ENCODE measurements around the gene MITF.
A peak's percentile ranks its signal among the peaks of the same experiment; 100 is the strongest.

MITF gene

DNA sequence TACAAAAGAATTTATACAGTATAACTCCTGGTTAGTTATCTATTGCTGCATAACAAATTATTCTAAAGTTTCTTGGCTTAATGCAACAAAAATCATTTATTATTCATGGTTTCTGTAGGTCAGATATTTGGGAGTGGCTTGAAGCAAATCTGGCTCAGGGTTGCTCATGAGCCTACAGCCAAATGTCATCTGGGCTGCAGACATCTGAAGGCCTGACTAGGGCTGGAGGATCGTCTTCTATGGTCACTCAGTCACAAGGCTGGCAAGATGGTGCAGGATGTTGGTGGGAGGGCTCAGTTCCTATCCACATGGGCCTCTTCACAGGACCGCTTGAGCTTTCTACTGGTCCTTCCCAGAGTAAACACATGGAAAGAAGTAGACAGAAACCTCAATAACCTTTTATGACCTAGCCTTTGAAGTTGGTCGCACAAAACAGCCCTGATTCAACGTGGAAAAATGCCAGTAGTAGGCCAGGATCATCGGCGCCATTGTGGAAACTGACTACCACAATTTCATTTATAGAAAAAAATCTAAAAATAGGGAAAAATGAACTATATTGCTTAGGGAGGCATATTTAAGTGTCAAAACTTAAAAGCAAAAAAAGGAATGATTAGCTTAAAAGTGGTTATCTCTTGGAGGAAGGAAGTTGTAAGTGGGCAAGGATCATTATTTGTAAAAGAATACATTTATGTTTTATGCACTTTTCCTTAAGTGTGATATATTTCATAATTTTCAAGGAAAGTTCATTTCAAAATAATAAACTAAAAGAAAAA lies 9.9 kb upstream of the MITF start:
- DNase-seq = no peak

DNA sequence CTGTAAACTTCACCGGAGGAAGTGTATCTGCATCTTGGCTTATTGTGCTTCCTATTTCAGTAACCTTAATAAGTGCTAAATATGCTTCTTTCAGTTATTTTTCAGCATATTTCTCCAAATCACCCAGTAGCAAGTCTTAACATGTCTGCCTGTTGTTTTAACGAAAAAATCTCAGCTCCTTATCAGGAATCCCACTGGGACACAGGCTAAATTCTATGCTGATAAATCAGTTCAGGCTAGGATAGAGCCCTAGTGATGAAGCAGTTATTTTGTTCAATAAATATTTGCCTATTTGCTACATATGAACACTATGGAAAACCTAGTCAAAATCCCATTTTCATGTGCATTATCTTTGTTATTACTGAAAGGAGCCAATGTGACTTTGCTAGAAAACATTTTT lies 8.2 kb upstream of the MITF start:
- DNase-seq = no peak

DNA sequence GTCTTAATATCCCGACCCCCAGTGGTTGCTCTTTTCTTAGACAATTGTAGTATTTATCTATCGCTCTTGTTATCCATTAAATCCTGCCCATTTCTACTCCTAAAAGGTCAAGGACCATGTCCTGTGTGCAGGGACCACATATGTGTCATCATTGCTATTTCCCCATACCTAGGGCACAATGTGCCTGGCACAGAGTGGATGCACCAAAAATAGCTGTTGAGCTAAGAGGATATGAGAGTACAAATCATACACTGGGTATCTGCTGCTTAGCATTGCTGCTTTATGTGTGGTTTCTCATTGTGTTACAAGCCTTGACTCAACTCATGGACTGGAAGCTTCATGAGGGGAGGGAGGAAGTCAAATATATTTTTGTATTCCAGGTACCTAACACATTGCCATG lies 3.4 kb upstream of the MITF start:
- DNase-seq = no peak

DNA sequence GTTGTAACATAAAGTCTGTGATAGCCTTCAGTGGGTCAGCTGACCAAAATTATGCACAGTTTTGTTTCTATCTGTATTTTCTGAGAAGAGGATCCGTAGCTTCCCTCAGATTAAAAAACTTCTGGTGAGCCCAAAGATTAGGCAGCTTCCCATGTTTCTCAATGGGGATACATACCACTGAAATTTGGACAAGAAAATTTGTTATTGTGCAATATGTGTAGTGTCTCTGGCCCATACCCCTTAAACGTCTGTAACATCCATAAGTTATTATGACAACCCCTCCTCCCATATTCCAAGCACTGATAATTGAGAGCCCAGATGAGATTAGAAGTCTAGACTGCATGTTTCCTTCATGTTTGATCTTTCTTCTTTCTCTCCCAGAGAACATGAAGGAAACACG lies 1.9 kb upstream of the MITF start:
- no peak for DNase-seq

DNA sequence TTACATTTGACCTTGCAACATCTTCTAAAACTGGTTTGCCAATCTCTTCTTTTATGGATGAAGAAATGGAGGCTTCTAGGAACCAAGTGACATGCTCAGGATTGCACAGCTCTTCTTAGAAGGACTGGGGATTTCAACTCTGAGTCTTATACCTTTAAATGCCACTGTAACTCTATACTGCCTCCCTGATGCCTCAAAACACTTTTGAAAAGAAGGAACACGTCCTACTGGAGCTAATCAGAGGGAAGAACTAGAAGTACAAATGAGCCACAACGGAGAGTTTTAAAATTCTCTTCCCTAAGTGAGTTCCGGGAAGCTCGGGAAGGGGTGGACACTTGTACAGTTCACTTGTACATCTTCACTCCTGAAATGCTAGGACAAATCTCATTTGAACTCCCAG lies 949 bp upstream of the MITF start:
- DNase-seq = no peak

DNA sequence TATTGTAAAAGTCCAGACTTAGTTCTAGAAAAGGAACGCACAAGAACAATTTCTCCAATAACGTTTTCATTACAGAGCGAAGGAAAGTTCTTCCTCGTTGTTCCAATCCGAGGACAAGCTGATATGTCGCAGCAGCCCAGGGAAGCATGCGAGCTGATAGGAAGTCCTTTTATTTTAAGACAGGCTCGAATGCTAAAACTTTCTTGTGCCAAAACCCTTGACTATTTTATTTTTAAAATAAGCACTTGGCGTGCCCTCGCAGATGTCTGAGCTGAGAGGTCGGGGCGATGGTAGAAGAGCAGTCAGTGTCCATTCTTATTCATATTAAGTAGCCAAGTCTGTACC lies 433 bp upstream of the MITF start:
- DNase-seq = no peak

DNA sequence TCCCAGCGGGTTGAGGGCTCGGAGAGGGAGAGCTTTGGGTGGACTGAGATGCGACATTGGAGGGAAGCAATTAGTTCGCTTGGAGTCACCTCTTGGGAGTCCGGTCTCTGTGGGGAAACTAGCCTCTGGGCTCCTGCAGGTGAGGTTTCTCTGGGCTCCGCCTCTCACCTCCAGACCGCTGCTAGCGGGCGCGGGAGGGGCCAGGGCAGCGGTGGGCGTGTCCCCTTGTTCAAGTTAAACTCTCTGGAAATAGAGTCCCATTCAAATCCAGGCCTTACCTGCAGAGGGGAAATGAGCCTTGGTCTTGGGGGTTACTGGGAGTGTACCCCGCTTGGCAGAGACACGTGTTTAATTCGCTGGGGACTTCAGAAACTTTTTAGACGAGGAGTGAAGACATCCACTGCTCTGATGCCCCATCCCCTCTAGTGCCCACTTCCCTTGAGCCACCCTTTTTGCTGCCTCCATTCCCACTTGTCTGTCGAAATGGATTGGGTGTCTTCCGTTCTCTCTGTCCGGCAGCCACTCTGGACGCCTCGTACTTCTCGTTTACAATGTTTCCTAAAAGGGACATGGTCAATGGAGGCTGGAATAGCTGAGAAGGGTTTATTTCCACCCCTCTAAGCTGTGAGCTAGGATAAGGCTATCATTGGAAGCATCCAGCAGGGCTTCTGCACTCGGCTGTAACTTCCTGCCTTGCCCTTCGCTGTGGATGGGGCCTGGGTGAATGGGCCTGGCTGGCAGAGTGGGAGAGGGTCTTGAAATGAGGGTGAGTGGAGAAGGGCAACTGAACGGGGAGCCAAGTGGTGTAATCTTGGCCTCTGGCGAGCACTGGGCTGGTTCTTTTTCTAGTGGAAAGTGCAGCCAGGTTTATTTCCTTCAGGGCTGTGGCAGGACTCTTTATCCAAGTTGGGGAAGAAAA lies 1.1 kb downstream of the MITF start:
- no peak for DNase-seq

DNA sequence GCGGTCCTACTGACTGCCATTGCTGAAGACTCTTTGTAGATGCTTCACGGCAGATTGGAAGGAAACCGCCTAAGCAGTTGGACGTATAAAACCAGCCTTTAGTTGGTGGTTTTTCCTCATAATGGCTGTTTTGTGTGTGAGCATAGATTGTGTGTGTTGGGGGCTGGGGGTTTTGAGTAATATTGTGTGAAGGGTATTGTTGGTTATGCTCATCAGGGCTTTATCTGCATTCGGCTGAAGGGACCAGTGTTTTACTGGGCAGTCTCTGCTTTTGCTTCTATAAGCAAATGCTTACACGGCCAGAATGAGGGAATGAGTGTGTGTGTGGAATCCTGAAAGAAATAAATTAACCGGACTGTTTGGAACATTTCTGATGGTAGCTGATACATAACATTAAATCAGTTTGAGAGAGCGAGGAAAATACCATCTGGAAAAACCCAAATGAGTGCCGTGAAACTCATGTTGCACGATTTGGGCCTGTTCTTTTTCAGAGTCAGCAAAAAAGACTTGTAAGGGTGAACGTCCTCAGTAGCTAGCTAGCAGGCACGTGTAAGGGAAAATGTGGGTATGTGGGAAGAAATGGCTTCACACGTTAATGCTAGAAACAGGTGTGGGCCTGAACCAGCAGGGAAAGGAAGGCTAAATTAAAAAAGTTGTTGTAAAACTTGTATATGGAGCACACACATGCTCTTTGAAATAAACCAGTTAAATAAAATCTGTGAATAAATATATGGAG lies 1.9 kb downstream of the MITF start:
- no peak for DNase-seq

DNA sequence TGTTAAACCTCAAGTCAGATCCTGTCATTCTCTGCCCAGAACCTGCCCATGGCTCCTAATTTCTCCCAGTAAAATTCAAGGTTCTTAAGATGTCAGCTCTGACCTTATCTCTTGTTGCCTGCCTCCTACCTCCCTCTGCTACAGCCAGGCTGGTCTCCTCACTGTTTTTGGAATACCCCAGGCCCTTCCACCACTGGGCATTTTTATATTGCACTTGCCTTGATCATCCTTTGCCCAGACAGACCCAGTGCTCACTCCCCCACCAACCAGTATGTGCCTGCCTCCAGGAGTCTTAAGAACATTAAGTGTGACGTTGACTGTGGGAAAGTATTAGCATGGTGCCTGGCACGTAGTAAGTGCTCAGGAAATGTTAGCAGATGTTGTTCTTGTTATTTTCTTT lies 3.1 kb downstream of the MITF start:
- DNase-seq = no peak

DNA sequence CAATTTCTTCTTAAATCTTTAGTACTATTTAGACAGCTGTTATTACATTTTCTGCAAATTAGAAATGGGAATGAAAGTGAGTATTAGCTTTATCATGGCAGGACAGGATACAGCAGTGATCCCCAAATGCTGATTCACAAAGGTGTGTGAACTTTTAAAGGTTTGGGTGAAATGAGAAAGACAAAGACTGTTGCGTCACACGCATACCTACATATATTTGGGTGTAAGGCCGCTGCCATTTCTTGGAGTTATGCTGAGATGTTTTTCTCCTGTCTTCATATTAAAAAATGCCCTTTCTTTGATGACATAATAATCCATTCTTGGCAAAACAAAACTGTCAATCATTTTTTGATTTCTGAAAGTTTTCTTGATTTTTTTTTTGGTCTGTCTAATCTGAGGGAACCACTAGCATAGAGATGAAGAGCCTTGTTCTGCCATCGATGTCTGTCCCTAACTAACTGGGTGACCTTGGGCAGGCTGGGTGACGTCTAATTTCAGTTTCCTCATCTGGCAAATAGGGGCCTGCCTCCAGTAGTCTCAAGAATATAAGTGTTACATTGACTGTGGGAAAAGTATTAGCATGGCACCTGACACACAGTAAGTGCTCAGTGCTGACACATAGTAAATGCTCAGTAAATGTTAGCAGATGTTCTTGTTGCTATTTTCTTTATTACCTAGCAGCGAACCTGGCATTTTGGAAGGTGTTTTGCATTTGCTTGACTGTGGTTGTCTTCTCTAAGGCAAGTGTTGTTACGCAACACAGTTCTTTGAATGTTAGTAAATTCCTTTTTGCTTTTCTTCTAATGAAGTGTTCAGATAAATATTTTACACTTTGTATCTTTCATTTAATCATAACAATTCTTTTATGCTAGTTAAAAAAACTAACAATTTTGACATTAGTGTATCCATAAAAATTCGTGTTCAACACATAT lies 5.0 kb downstream of the MITF start:
- no peak for DNase-seq

DNA sequence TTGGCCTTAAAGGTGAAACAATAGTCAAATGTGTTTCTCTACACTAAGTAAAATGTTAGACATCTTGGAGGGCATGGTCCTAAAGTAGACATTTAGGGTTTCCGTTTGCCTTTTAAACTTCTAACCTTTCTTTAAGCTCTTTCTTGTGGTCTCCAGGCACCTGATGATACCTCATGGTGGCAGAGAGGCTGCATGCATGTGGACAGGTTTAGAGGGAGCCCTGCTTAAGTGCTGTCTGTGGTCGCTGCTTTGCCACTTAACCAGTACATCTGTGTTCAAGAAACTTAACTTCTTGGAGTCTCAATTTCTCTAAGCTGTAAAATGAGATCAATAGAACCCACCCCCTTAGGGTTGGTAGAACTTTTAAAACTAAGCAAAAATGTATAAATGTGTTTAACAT lies 6.2 kb downstream of the MITF start:
- no peak for DNase-seq

DNA sequence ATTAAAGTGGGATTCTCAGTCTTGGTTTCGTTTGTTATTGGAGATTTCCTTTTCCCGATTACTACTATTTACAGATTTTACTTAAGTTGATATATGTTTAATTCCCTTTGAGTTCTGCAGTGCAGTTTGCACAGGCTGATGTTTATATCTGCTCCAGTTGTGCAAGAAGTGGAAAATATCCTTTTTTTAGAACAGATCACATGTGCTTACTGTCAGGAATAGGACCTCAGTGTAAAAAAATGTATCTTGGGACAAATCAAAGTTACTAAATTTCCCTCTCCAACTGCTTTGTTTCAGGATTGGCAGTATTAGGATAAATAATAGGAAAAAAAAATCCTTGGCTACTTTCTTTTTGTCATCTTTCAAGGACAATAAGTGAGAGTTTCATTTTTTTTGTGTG lies 6.9 kb downstream of the MITF start:
- DNase-seq = no peak

DNA sequence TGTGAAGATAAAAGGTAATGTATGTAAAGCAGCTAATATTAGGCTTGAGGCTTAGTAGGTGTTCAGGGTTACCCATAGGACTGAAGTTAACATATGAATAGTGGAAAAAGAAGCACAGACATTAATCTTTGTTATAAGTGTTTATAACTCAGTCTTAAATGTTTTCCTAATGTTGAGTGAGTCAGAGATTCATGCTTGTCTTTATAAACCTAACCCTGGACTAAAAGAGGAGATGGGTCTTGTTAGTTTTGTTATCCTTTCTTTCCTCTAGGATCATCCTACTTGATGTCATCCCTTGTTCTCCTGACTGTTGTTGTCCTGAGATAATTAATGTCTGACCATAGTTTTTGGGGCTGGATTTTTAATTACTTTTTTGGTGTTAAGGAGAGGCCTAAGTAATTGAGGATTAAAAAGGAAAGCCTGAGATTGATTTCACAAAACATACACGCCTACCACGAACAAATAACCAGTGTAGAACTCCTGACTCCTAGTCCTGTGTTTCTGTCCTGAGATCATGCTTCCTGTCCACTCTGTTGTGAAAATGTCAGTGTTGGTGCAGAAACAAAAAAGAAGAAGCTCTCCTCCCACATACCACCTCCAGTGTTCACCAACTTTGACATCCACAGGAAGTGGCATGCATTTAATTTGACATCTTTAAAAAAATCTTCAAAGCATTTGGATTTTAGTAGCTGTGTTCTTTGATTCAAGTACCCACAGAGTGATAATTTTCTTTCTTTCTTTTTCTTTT lies 8.4 kb downstream of the MITF start:
- DNase-seq = peak; percentile 38

DNA sequence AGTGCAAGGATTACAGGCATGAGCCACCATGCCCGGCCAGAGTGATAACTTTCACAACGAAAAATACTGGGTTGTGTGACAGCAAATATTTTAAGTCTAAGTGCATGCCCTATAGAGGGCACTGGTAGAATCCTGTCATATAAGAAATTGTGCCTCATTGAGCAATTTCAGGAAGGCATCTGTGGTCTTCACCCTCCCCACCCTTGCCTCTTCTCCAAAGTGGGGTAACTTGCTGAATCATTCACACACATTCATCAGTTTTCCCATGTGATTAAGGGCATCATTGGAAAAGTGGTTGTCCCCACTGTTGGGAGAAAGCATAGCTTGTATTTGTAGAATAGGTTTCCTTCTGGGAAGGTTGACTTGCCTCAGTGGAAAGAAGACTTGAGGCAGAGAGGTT lies 9.2 kb downstream of the MITF start:
- no peak for DNase-seq

DNA sequence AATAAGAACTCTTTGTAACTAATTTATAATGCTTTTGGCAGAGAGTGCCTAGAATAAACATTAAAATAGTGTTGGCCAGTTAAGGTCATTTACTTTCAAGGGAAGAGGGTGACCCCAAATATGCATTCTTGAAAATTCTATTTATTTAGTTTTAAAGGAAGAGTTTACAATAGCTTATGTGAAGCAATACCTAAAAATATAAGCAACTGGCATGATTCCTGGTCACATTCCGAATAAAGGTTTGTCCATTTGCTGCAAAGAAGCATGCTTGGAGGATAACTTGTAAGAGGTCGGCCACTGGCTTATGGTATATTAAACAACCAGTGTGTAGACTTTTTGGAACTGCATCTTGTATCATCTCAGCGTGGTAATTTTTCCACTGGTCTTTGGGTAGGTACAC lies 10.2 kb downstream of the MITF start:
- no peak for DNase-seq

DNA sequence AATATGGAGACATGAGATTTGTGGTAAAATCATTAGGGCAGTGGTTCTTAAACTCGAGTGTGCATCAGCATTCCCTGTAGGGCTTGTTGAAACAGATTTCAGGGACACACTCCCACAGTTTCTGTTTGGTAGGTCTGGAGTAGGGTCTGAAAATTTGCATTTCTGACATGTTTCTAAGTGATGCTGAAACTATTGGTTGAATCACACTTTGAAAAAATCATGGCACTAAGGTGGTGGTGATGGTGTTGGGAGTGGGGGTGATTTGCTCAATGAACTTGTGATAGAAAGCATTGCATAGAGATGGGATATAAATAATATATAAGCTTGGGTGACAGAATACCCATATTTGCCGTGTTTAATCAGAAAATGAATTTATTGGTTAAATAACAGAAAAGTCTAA lies 11.3 kb downstream of the MITF start:
- no peak for DNase-seq

DNA sequence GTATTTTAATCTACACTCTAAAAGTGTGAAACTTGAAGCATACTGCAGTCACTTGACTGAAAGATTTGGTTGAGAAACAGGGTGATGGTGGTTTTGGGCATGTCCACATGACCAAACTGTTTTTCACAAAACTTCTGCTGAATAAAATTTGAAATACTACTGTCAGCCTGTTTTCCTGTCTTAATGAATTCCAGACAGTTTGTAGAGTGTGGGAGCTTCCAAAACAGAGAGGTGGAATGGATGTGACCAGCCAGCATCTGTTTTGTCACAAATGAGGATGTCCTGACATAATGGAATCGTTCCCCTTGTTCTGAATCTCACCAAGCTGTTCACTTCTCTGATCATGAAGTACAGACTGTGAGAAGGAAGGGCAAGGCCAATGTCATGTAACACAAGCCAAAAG lies 11.8 kb downstream of the MITF start:
- no peak for DNase-seq

DNA sequence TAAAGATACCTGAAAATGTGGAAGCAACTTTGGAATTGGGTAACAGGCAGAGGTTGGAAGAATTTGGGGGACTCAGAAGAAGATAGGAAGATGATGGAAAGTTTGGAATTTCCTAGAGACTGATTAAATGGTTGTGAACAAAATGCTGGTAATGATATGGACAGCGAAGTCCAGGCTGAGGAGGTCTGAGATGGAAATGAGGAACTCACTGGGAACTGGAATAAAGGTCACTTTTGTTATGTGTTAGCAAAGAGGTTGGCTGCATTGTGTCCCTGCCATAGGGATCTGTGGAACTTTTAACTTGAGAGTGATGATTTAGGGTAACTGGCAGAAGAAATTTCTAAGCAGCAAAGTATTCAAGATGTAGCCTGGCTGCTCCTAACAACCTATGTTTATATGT lies 13.0 kb downstream of the MITF start:
- no peak for DNase-seq

DNA sequence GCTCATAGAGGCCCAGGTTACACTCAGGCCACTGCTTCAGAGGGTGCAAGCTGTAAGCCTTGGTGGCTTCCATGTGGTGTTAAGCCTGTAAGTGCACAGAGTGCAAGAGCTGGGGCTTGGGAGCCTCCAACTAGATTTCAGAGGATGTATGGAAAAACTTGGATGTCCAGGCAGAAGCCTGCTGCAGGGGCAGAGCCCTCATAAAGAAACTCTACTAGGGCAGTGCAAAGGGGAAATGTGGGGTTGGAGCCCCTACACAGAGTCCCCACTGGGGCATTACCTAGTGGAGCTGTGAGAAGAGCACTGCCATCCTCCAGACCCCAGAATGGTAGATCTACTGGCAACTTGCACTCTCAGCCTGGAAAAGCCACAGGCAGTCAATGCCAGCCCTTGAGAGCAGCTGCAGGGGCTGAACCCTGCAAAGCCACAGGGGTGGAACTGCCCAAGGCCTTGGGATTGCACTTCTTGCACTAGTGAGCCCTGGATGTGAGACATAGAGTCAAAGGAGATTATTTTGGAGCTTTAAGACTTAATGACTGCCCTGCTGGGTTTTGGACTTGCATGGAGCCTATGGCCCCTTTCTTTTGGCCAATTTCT lies 14.0 kb downstream of the MITF start:
- no peak for DNase-seq

DNA sequence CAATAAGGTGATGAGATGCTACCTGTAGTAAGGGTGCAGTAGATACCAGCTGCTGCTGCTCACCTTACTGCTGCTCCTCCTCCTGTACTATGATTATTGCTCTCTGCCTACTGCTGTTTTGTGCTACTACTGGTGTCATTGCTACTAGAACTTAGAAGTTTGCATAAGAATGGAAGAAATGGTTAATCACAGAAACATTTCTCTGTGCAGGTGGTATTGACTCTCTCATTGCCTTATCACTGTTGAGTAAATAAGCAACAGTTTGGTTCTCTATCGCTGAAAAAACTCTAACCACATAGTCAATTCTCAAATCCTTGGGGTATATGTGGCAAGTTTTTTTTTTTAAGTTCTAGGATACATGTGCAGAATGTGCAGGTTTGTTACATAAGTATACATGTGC lies 16.5 kb downstream of the MITF start:
- DNase-seq = no peak

Data from NCI-H226 (cell line).